ENCODE data around the gene CTIF.

CTIF gene

GRCh38 chr18:48875942-48876511, 337.2 kb downstream of the CTIF start:
- Histone ChIP-seq H3K4me3 (ENCODE audit: insufficient read depth in 1 of 2, low read depth in 1 of 2, low read length in 2 of 2) (no peak overlapping the region), H3K18ac (ENCODE audit: low read depth in 1 of 2, low read length in 2 of 2) (peak overlapping the region; percentile 59 to 74), H4K91ac (ENCODE audit: low read length) (no peak overlapping the region), H3K23ac (ENCODE audit: low read length in 2 of 2) (no peak overlapping the region), H3K4me2 (ENCODE audit: low read length, poor library complexity, severe bottlenecking) (no peak overlapping the region), H3K4ac (ENCODE audit: low read depth in 1 of 2, low read length in 2 of 2) (peak overlapping the region; percentile 48 to 62), H2AFZ (ENCODE audit: low read depth, low read length) (no peak overlapping the region), H2BK120ac (ENCODE audit: low read depth, low read length) (no peak overlapping the region), H2BK12ac (ENCODE audit: low read length in 2 of 2) (peak overlapping the region; percentile 22 to 95), H3K79me1 (replicated peaks; ENCODE audit: low read length, poor library complexity, severe bottlenecking) (peaks cover 1% of the 10 kb centered on the region), H3K4me1 (ENCODE audit: control insufficient read depth, insufficient read depth, low read depth, low read length) (peaks cover 48% of the 10 kb centered on the region), H3K9me3 (ENCODE audit: control insufficient read depth, low read length) (no peaks in the 10 kb centered on the region), H2BK5ac (ENCODE audit: low read depth, low read length, poor library complexity, severe bottlenecking) (no peak overlapping the region), H4K8ac (ENCODE audit: low read length) (peak overlapping the region; percentile 76), H3K9ac (ENCODE audit: low read length) (no peak overlapping the region), H2BK15ac (ENCODE audit: low read depth, poor library complexity, severe bottlenecking) (peak overlapping the region; percentile 93), H3K27me3 (ENCODE audit: control insufficient read depth in 1 of 2, insufficient read depth in 1 of 2, low read length in 2 of 2) (no peaks in the 10 kb centered on the region), H3K27ac (ENCODE audit: low read length, poor library complexity, severe bottlenecking) (peak overlapping the region; percentile 15), H3K36me3 (ENCODE audit: control insufficient read depth in 1 of 2, insufficient read depth in 2 of 2, low read depth in 1 of 2, low read length in 2 of 2) (no peaks in the 10 kb centered on the region), H3K14ac (ENCODE audit: low read length in 2 of 2) (no peak overlapping the region), H2AK5ac (ENCODE audit: low read length, severe bottlenecking) (peak overlapping the region; percentile 46)
- DNase-seq, result peak; percentile 46
- WGBS, result 78% methylated on average over 15 of the region's 15 CpGs

DNA sequence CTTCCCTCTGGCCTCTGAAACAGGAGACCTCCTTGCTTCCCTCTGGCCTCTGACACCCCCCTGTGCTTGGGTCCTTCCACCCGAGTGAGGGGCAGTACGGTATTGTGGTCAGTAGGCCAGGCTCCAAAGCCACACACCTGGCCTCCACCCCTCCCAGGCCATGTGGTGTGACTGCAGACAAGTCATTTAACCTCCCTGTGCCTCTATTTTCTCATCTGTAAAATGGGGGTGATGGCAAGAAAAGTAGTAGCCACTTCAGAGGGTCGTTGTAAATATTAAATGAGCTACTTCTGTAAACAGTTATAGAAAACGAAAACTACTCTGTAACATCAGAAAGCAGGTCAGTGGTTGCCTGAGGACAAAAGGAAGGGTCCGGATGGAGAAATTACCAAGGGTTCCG, 337.8 kb downstream of the CTIF start:
- Histone ChIP-seq H4K8ac (ENCODE audit: low read length) (no peak overlapping the region), H3K27ac (ENCODE audit: low read length, poor library complexity, severe bottlenecking) (no peak overlapping the region), H3K14ac (ENCODE audit: low read length in 2 of 2) (no peak overlapping the region), H3K36me3 (ENCODE audit: control insufficient read depth in 1 of 2, insufficient read depth in 2 of 2, low read depth in 1 of 2, low read length in 2 of 2) (no peaks in the 10 kb centered on the region), H2BK12ac (ENCODE audit: low read length in 2 of 2) (peak overlapping the region; percentile 22 to 69), H2BK5ac (ENCODE audit: low read depth, low read length, poor library complexity, severe bottlenecking) (no peak overlapping the region), H4K91ac (ENCODE audit: low read length) (no peak overlapping the region), H3K4ac (ENCODE audit: low read depth in 1 of 2, low read length in 2 of 2) (no peak overlapping the region), H3K4me1 (ENCODE audit: control insufficient read depth, insufficient read depth, low read depth, low read length) (peaks cover 48% of the 10 kb centered on the region), H3K23ac (ENCODE audit: low read length in 2 of 2) (no peak overlapping the region), H3K9me3 (ENCODE audit: control insufficient read depth, low read length) (no peaks in the 10 kb centered on the region), H2AFZ (ENCODE audit: low read depth, low read length) (no peak overlapping the region), H3K9ac (ENCODE audit: low read length) (no peak overlapping the region), H3K4me3 (ENCODE audit: insufficient read depth in 1 of 2, low read depth in 1 of 2, low read length in 2 of 2) (no peak overlapping the region), H3K18ac (ENCODE audit: low read depth in 1 of 2, low read length in 2 of 2) (no peak overlapping the region), H3K4me2 (ENCODE audit: low read length, poor library complexity, severe bottlenecking) (no peak overlapping the region), H3K79me1 (replicated peaks; ENCODE audit: low read length, poor library complexity, severe bottlenecking) (peaks cover 1% of the 10 kb centered on the region), H3K27me3 (ENCODE audit: control insufficient read depth in 1 of 2, insufficient read depth in 1 of 2, low read length in 2 of 2) (no peaks in the 10 kb centered on the region), H2AK5ac (ENCODE audit: low read length, severe bottlenecking) (peak overlapping the region; percentile 16), H2BK15ac (ENCODE audit: low read depth, poor library complexity, severe bottlenecking) (no peak overlapping the region), H2BK120ac (ENCODE audit: low read depth, low read length) (no peak overlapping the region)
- DNase-seq, result no peak
- 97% methylated on average over 3 of the region's 6 CpGs for WGBS

DNA sequence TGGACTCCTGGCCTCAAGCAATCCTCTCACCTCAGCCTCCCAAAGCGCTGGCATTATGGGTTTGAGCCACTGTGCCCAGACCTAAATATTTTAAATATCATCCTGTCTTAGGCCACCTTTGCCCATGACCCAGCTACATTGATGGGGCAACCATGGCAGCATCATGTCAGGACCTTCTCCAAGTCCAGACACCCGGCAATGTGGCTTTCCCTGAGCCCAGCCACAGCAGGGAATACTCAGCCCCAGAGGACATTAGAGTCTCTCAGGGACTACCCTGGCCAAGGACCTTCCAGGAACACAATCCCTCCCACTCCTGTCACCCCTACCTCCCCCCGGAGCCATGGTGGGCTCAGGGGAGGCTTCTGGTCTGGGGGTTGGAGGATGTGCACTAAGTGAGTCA, 339.1 kb downstream of the CTIF start:
- Histone ChIP-seq H3K4me3 (ENCODE audit: insufficient read depth in 1 of 2, low read depth in 1 of 2, low read length in 2 of 2) (no peak overlapping the region), H3K9ac (ENCODE audit: low read length) (peak overlapping the region; percentile 9), H3K23ac (ENCODE audit: low read length in 2 of 2) (no peak overlapping the region), H3K9me3 (ENCODE audit: control insufficient read depth, low read length) (no peaks in the 10 kb centered on the region), H2AFZ (ENCODE audit: low read depth, low read length) (no peak overlapping the region), H3K27ac (ENCODE audit: low read length, poor library complexity, severe bottlenecking) (no peak overlapping the region), H3K36me3 (ENCODE audit: control insufficient read depth in 1 of 2, insufficient read depth in 2 of 2, low read depth in 1 of 2, low read length in 2 of 2) (no peaks in the 10 kb centered on the region), H2BK15ac (ENCODE audit: low read depth, poor library complexity, severe bottlenecking) (peak overlapping the region; percentile 6), H3K4ac (ENCODE audit: low read depth in 1 of 2, low read length in 2 of 2) (no peak overlapping the region), H2AK5ac (ENCODE audit: low read length, severe bottlenecking) (peak overlapping the region; percentile 86), H3K27me3 (ENCODE audit: control insufficient read depth in 1 of 2, insufficient read depth in 1 of 2, low read length in 2 of 2) (no peaks in the 10 kb centered on the region), H3K4me2 (ENCODE audit: low read length, poor library complexity, severe bottlenecking) (no peak overlapping the region), H3K4me1 (ENCODE audit: control insufficient read depth, insufficient read depth, low read depth, low read length) (peaks cover 38% of the 10 kb centered on the region), H3K79me1 (replicated peaks; ENCODE audit: low read length, poor library complexity, severe bottlenecking) (peaks cover 1% of the 10 kb centered on the region), H4K8ac (ENCODE audit: low read length) (no peak overlapping the region), H4K91ac (ENCODE audit: low read length) (no peak overlapping the region), H2BK120ac (ENCODE audit: low read depth, low read length) (no peak overlapping the region), H3K18ac (ENCODE audit: low read depth in 1 of 2, low read length in 2 of 2) (no peak overlapping the region), H2BK12ac (ENCODE audit: low read length in 2 of 2) (no peak overlapping the region), H3K14ac (ENCODE audit: low read length in 2 of 2) (no peak overlapping the region), H2BK5ac (ENCODE audit: low read depth, low read length, poor library complexity, severe bottlenecking) (peak overlapping the region; percentile 47)
- 100% methylated on average over 2 of the region's 3 CpGs for WGBS
- no peak for DNase-seq

- Histone ChIP-seq H3K4ac (ENCODE audit: low read depth in 1 of 2, low read length in 2 of 2) (peak overlapping the region in 1 of 2 experiments; percentile 11), H3K9me3 (ENCODE audit: control insufficient read depth, low read length) (no peaks in the 10 kb centered on the region), H2BK5ac (ENCODE audit: low read depth, low read length, poor library complexity, severe bottlenecking) (peak overlapping the region; percentile 25), H3K4me2 (ENCODE audit: low read length, poor library complexity, severe bottlenecking) (no peak overlapping the region), H2AFZ (ENCODE audit: low read depth, low read length) (no peak overlapping the region), H3K23ac (ENCODE audit: low read length in 2 of 2) (no peak overlapping the region), H3K36me3 (ENCODE audit: control insufficient read depth in 1 of 2, insufficient read depth in 2 of 2, low read depth in 1 of 2, low read length in 2 of 2) (no peaks in the 10 kb centered on the region), H3K27me3 (ENCODE audit: control insufficient read depth in 1 of 2, insufficient read depth in 1 of 2, low read length in 2 of 2) (no peaks in the 10 kb centered on the region), H3K4me3 (ENCODE audit: insufficient read depth in 1 of 2, low read depth in 1 of 2, low read length in 2 of 2) (no peak overlapping the region), H3K27ac (ENCODE audit: low read length, poor library complexity, severe bottlenecking) (no peak overlapping the region), H4K91ac (ENCODE audit: low read length) (peak overlapping the region; percentile 64), H2AK5ac (ENCODE audit: low read length, severe bottlenecking) (peak overlapping the region; percentile 92), H4K8ac (ENCODE audit: low read length) (no peak overlapping the region), H3K79me1 (replicated peaks; ENCODE audit: low read length, poor library complexity, severe bottlenecking) (peaks cover 1% of the 10 kb centered on the region), H3K14ac (ENCODE audit: low read length in 2 of 2) (peak overlapping the region in 1 of 2 experiments; percentile 78), H2BK12ac (ENCODE audit: low read length in 2 of 2) (peak overlapping the region; percentile 71 to 99), H3K9ac (ENCODE audit: low read length) (no peak overlapping the region), H2BK15ac (ENCODE audit: low read depth, poor library complexity, severe bottlenecking) (peak overlapping the region; percentile 56), H2BK120ac (ENCODE audit: low read depth, low read length) (no peak overlapping the region), H3K18ac (ENCODE audit: low read depth in 1 of 2, low read length in 2 of 2) (peak overlapping the region; percentile 14 to 54), H3K4me1 (ENCODE audit: control insufficient read depth, insufficient read depth, low read depth, low read length) (peaks cover 34% of the 10 kb centered on the region)
- DNase-seq, result no peak
- 82% methylated on average over 12 of the region's 12 CpGs for WGBS
These were observed 339.6 kb downstream of the CTIF start for GRCh38 chr18:48878471-48878870.

Data from mesenchymal stem cell (in vitro differentiated cells and primary cell).